Sigmoid colon (tissue), 7 donors: ENCODE measurements around the gene DRAM1. TPM values are rescaled to one million over a fixed set of nuclear protein-coding genes. Genes with fewer than 3 reads are reported as not detected.

Source experiments
- DNase-seq: peaks from one replicate; pipeline ENCODE4 v3.0.0-alpha.2; 2019
- H3K27ac ChIP-seq, 4 donors: fragments of 200-600 bp; sonication (generic); one replicate each; pipeline ENCODE4 v1.5.1; 2016 to 2019; ENCODE audit warnings: mild to moderate bottlenecking in 1 of 4
- H3K27me3 ChIP-seq, 3 donors: fragments of 200-600 bp; sonication (generic); one replicate each; pipeline ENCODE4 v1.5.1; 2019; ENCODE audit warnings: mild to moderate bottlenecking in 1 of 3
- H3K36me3 ChIP-seq, 4 donors: fragments of 200-600 bp; sonication (generic); one replicate each; pipeline ENCODE4 v1.5.1; 2016 to 2019
- H3K4me1 ChIP-seq, 4 donors: fragments of 200-600 bp; sonication (generic); one replicate each; pipeline ENCODE4 v1.5.1; 2017 to 2019
- H3K4me3 ChIP-seq, 4 donors: fragments of 200-600 bp; sonication (generic); one replicate each; pipeline ENCODE4 v1.5.1; 2017 to 2019; ENCODE audit warnings: mild to moderate bottlenecking in 2 of 4, moderate library complexity in 1 of 4
- H3K9me3 ChIP-seq, 4 donors: fragments of 200-600 bp in 3 of 4; sonication (generic) in 3 of 4; one replicate each; pipeline versions ENCODE4 v1.5.1 to v1.6.1; 2013 to 2019
- EP300 ChIP-seq, 4 donors: sonication (generic); formaldehyde crosslinking; IDR thresholded peaks; one replicate each; pipeline ENCODE4 v1.6.1; 2017; ENCODE audit warnings: antibody characterized with exemption in 4 of 4
- POLR2A ChIP-seq, 2 donors: fragments of 450-650 bp; IDR thresholded peaks; one replicate each; pipeline ENCODE4 v1.6.1; 2016; ENCODE audit warnings: antibody characterized with exemption in 2 of 2, mild to moderate bottlenecking in 2 of 2, moderate library complexity in 2 of 2
- POLR2AphosphoS5 ChIP-seq, 4 donors: sonication (generic); formaldehyde crosslinking; IDR thresholded peaks; one replicate each; pipeline ENCODE4 v1.6.1; 2017; ENCODE audit warnings: antibody characterized with exemption in 4 of 4
- WGBS, 2 donors: extraction: QIAGEN DNeasy Blood & Tissue Kit; methylation state at CpG; one replicate each; pipeline ENCODE4 v1.1.7; 2013; 5-methylcytosine and 5-hydroxymethylcytosine counted together
- intact Hi-C: fragments of 100-400 bp; cut with DNase I; formaldehyde crosslinking; loops from one replicate; pipeline ENCODE4 v1.15.1; 2023
- polyA plus RNA-seq, 3 donors: library from polyadenylated mRNA; stranded (reverse); fragments of 200-250 nt; gene quantifications; one replicate each; pipeline ENCODE4 v1.2.3, GENCODE V29; 2013
- total RNA-seq, 4 donors: library from RNA; depleted of rRNA; stranded (reverse); fragments of >200 nt; gene quantifications; one replicate each; pipeline ENCODE4 v1.1.0, GENCODE V29; 2016
- TF ChIP-seq, protein P1 (sequence below), 4 experiments: fragments of 450-650 bp in 3 of 4; fragments of 200-600 bp in 1 of 4; IDR thresholded peaks; one replicate each; pipeline ENCODE4 v1.5.1; 2016 to 2019; ENCODE audit warnings: antibody characterized with exemption in 4 of 4, mild to moderate bottlenecking in 3 of 4, moderate library complexity in 2 of 4
- donor health status: healthy with polysubstance abuse.
- donor health status: Bipolar disorder and iron deficiency.
- donor health status: healthy.

DRAM1 gene
- total and polyA plus RNA-seq, 7 donors, result 4.2 to 21.6 (median 15.3) TPM

GRCh38 chr12:101942250-101942605, 64.8 kb downstream of the DRAM1 start:
- H3K9me3 ChIP-seq, result no peaks in the 10 kb centered on the region
- H3K4me3 ChIP-seq, result no peak overlapping the region
- peaks cover 0 to 22% (median 16%) of the 10 kb centered on the region in 4 donors for H3K4me1 ChIP-seq
- no peaks in the 10 kb centered on the region for H3K36me3 ChIP-seq
- H3K27me3 ChIP-seq, result no peaks in the 10 kb centered on the region
- WGBS, 2 donors, result 97 to 99% methylated on average over 1 of the region's 1 CpG
- DNase-seq, result no peak
- peak overlapping the region in 1 of 4 donors; percentile 63 for H3K27ac ChIP-seq
- intact Hi-C loops, result loop anchor here (5.0 kb wide), 1 partner anchor 80 kb away; no protein-coding TSS in a partner anchor
- TF ChIP-seq, protein P1, sequence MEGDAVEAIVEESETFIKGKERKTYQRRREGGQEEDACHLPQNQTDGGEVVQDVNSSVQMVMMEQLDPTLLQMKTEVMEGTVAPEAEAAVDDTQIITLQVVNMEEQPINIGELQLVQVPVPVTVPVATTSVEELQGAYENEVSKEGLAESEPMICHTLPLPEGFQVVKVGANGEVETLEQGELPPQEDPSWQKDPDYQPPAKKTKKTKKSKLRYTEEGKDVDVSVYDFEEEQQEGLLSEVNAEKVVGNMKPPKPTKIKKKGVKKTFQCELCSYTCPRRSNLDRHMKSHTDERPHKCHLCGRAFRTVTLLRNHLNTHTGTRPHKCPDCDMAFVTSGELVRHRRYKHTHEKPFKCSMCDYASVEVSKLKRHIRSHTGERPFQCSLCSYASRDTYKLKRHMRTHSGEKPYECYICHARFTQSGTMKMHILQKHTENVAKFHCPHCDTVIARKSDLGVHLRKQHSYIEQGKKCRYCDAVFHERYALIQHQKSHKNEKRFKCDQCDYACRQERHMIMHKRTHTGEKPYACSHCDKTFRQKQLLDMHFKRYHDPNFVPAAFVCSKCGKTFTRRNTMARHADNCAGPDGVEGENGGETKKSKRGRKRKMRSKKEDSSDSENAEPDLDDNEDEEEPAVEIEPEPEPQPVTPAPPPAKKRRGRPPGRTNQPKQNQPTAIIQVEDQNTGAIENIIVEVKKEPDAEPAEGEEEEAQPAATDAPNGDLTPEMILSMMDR (IDR thresholded peaks at IDR 0.05), result no peak
- TF ChIP-seq EP300 (IDR thresholded peaks at IDR 0.05) (no peak), POLR2A (IDR thresholded peaks at IDR 0.05) (no peak), POLR2AphosphoS5 (IDR thresholded peaks at IDR 0.05) (no peak)

DNA sequence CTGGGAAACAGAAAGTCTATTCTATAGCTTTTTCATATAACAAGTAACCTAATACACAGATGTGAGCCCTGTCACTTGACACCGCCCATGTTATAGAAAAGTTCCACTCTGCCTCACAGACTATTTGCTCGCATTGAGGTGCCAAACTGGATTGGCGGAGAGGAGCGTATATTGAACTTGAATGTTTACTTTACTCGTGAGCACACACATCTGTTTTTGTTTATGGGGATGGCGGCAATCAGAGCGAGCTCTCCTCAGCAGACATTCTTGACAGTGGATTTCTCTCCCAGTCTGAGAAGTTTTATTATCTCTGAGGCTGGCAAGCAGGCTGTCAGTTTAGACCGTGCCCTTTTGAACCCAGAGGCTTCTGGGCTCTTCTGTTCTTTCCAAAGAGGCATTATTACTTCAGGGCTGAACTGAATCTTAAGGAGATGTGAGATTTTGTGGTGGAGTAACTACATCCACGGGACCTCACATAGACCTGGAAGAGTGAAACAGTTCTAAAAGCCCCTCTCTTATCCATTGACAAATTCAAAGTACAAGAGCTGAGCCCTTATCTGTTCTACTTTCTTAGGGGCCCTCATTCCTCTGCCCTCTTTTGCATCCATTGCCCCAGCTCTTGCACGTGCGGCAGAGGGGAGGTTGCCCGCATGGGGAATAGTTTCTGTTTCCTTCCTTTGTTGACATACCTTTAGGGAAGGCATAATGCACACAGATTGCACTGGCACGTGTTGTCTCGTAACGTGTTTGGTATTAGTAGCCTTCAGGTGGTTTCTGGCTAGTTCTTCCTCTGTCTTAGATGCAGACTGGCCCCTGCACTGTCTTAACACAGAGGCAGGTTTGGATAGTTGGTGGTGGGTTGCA, 68.2 kb downstream of the DRAM1 start:
- WGBS, 2 donors, result 16 to 63% methylated on average over 15 of the region's 15 CpGs
- H3K36me3 ChIP-seq, result no peaks in the 10 kb centered on the region
- intact Hi-C loops, result no loop called here
- no peak overlapping the region for H3K4me3 ChIP-seq
- DNase-seq, result no peak
- H3K9me3 ChIP-seq, result no peaks in the 10 kb centered on the region
- no peaks in the 10 kb centered on the region for H3K27me3 ChIP-seq
- no peak overlapping the region for H3K27ac ChIP-seq
- no peak for TF ChIP-seq POLR2A (IDR thresholded peaks at IDR 0.05)
- no peak for TF ChIP-seq POLR2AphosphoS5 (IDR thresholded peaks at IDR 0.05)
- TF ChIP-seq, protein P1 (IDR thresholded peaks at IDR 0.05), result no peak
- no peak for TF ChIP-seq EP300 (IDR thresholded peaks at IDR 0.05)
- H3K4me1 ChIP-seq, result peaks cover 0 to 15% (median 8%) of the 10 kb centered on the region in 4 donors

DNA sequence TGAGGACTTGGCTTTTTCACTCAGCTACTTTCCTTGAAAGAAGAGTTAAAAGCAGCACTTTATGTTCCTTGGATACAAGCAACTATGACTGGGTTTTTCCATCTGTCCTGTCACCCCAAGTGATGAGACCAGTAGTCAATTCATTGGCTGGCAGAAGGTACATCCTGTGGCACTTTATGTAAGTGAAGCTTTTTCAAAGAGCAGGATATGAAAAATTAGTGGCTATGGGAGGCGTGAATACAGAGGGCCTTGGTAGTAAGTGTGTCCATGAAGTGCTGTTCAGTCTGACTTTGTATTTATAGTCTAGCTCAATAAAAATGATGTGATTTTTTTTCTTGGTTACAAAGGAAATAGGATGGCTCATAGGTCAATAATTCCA, 68.8 kb downstream of the DRAM1 start:
- DNase-seq, result no peak
- H3K9me3 ChIP-seq, result no peaks in the 10 kb centered on the region
- 89 to 92% methylated on average over 1 of the region's 1 CpG for WGBS, 2 donors
- intact Hi-C loops, result no loop called here
- no peaks in the 10 kb centered on the region for H3K27me3 ChIP-seq
- H3K4me1 ChIP-seq, result peaks cover 0 to 12% (median 7%) of the 10 kb centered on the region in 4 donors
- TF ChIP-seq POLR2AphosphoS5 (IDR thresholded peaks at IDR 0.05) (no peak), POLR2A (IDR thresholded peaks at IDR 0.05) (no peak), EP300 (IDR thresholded peaks at IDR 0.05) (no peak)
- TF ChIP-seq, protein P1 (IDR thresholded peaks at IDR 0.05), result no peak
- H3K36me3 ChIP-seq, result no peaks in the 10 kb centered on the region
- no peak overlapping the region for H3K4me3 ChIP-seq
- H3K27ac ChIP-seq, result no peak overlapping the region

- Histone ChIP-seq H3K4me1 (peaks cover 0 to 3% (median 1%) of the 10 kb centered on the region in 4 donors), H3K27me3 (no peaks in the 10 kb centered on the region), H3K36me3 (no peaks in the 10 kb centered on the region), H3K4me3 (no peak overlapping the region), H3K9me3 (no peaks in the 10 kb centered on the region), H3K27ac (no peak overlapping the region)
- TF ChIP-seq, protein P1 (IDR thresholded peaks at IDR 0.05), result no peak
- TF ChIP-seq POLR2AphosphoS5 (IDR thresholded peaks at IDR 0.05) (no peak), POLR2A (IDR thresholded peaks at IDR 0.05) (no peak), EP300 (IDR thresholded peaks at IDR 0.05) (no peak)
- DNase-seq, result no peak
- intact Hi-C loops, result no loop called here
- WGBS, 2 donors, result 93% methylated on average over 1 of the region's 1 CpG
Observed at GRCh38 chr12:101947316-101947715, 69.9 kb downstream of the DRAM1 start.
